HCT116 (cell line): Measurements from ENCODE around the gene RAI1. TPM values are rescaled to one million over a fixed set of nuclear protein-coding genes. Genes with fewer than 3 reads are reported as not detected.

ENCODE experiments used
- ATAC-seq: fragments of 200-7000 bp; cut with Tn5 transposase; 2 replicates; pipeline ENCODE4 v1.9.1; 2020; ENCODE audit warnings: mild to moderate bottlenecking, moderate library complexity
- BruUV-seq: library from RNA; stranded (reverse); fragments of 400-500 nt; replicated peaks from 2 replicates; lab custom pipeline; 2021; lab: Mats Ljungman, UMichigan
- CTCF ChIA-PET: fragments of 300-600 bp; sonication (Branson Sonifier 250); formaldehyde crosslinking; loops from one replicate; lab custom pipeline; 2021; ENCODE audit warnings: antibody characterized with exemption; lab: Charles Lee
- POLR2A ChIA-PET: fragments of 300-600, 350-600 bp; sonication (Branson Sonifier 250); formaldehyde crosslinking; loops from one replicate; lab custom pipeline; 2021; ENCODE audit warnings: antibody characterized with exemption; lab: Charles Lee
- RAD21 ChIA-PET, 2 experiments: fragments of 300-600 bp; sonication (Branson Sonifier 250); formaldehyde crosslinking; loops; one replicate each; lab custom pipeline; 2023; ENCODE audit warnings: low total read pairs in 2 of 2; ENCODE audit not compliant: uncharacterized antibody in 2 of 2, unreplicated experiment in 2 of 2, low non-redundant PET in 1 of 2; lab: Charles Lee
- DNase-seq: peaks from one replicate; pipeline ENCODE4 v3.0.0-alpha.2; 2010; ENCODE audit warnings: low read depth, low spot score
- H2AFZ ChIP-seq: fragments of 200-600 bp; shearing (Covaris generic), sonication (generic); 2 replicates; pipeline ENCODE4 v1.6.1; 2017; ENCODE audit warnings: low read depth, mixed run types, mixed read lengths, antibody characterized with exemption, low read length; ENCODE audit not compliant: poor library complexity, severe bottlenecking
- H3K27ac ChIP-seq: 2 replicates; pipeline ENCODE4 v1.5.1; 2012; ENCODE audit warnings: low read depth, low read length
- H3K27me3 ChIP-seq: fragments of 200-600 bp; sonication (generic); 2 replicates; pipeline ENCODE4 v1.6.1; 2016; ENCODE audit warnings: mixed run types, low read length, mixed read lengths; ENCODE audit not compliant: insufficient read depth
- H3K36me3 ChIP-seq, 2 experiments: fragments of 200-500 bp in 1 of 2; fragments of 200-600 bp in 1 of 2; sonication (Bioruptor generic) in 1 of 2; sonication (generic) in 1 of 2; 2 replicates each; pipeline versions ENCODE4 v1.5.1 to v1.6.1; 2014 to 2016; ENCODE audit warnings: low read length in 2 of 2, inconsistent platforms in 1 of 2, mixed read lengths in 1 of 2, mixed run types in 1 of 2; ENCODE audit not compliant: insufficient read depth in 2 of 2, control insufficient read depth in 1 of 2
- H3K4me1 ChIP-seq, 2 experiments: fragments of 200-600 bp in 1 of 2; sonication (generic) in 1 of 2; 2 replicates each; pipeline versions ENCODE4 v1.5.1 to v1.6.1; 2012 to 2017; ENCODE audit warnings: low read length in 2 of 2, inconsistent platforms in 1 of 2, mild to moderate bottlenecking in 1 of 2, mixed read lengths in 1 of 2, mixed run types in 1 of 2, moderate library complexity in 1 of 2; ENCODE audit not compliant: insufficient read depth in 2 of 2, control insufficient read depth in 1 of 2
- H3K4me2 ChIP-seq: fragments of 200-600 bp; sonication (generic); 2 replicates; pipeline ENCODE4 v1.6.1; 2017; ENCODE audit warnings: mixed run types, low read length, mixed read lengths
- H3K4me3 ChIP-seq, 2 experiments: fragments of 200-600 bp in 1 of 2; sonication (generic) in 1 of 2; replicated peaks in 1 of 2; 2 replicates each; pipeline ENCODE4 v1.5.1; 2011 to 2016; ENCODE audit warnings: low read length in 2 of 2, control low read depth in 1 of 2, low read depth in 1 of 2, mild to moderate bottlenecking in 1 of 2, mixed read lengths in 1 of 2, mixed run types in 1 of 2
- H3K79me2 ChIP-seq: fragments of 200-600 bp; sonication (generic); 2 replicates; pipeline ENCODE4 v1.6.1; 2017; ENCODE audit warnings: mild to moderate bottlenecking, mixed run types, low read length, moderate library complexity, mixed read lengths; ENCODE audit not compliant: insufficient read depth
- H3K9ac ChIP-seq: fragments of 200-600 bp; sonication (generic); 2 replicates; pipeline ENCODE4 v1.6.1; 2016; ENCODE audit warnings: low read length, mixed read lengths
- H3K9me2 ChIP-seq: fragments of 200-600 bp; sonication (generic), shearing (Covaris generic); 2 replicates; pipeline ENCODE4 v1.6.1; 2017; ENCODE audit warnings: mixed run types, mild to moderate bottlenecking, moderate library complexity; ENCODE audit not compliant: insufficient read depth
- H3K9me3 ChIP-seq, 2 experiments: fragments of 200-500 bp in 1 of 2; fragments of 200-600 bp in 1 of 2; sonication (Bioruptor generic) in 1 of 2; sonication (generic) in 1 of 2; 2 replicates each; pipeline ENCODE4 v1.6.1; 2014 to 2017; ENCODE audit warnings: low read length in 2 of 2, mixed read lengths in 2 of 2, inconsistent platforms in 1 of 2, low read depth in 1 of 2, mild to moderate bottlenecking in 1 of 2, mixed run types in 1 of 2, moderate library complexity in 1 of 2; ENCODE audit not compliant: control insufficient read depth in 1 of 2, insufficient read depth in 1 of 2
- H4K20me1 ChIP-seq: fragments of 200-600 bp; sonication (generic), shearing (Covaris generic); 2 replicates; pipeline ENCODE4 v1.6.1; 2017; ENCODE audit warnings: mixed run types, mild to moderate bottlenecking, moderate library complexity; ENCODE audit not compliant: insufficient read depth
- ATF3 ChIP-seq: IDR thresholded peaks from 2 replicates; pipeline ENCODE4 v1.6.1; 2012
- CBX3 ChIP-seq: IDR thresholded peaks from 2 replicates; pipeline ENCODE4 v1.6.1; 2012; ENCODE audit warnings: low read depth
- EZH2 ChIP-seq: fragments of 200-600 bp; sonication (generic); IDR thresholded peaks from 2 replicates; pipeline ENCODE4 v1.6.1; 2017; ENCODE audit warnings: antibody characterized with exemption, mixed run types
- JUND ChIP-seq: IDR thresholded peaks from 2 replicates; pipeline ENCODE4 v1.6.1; 2012
- POLR2AphosphoS5 ChIP-seq: IDR thresholded peaks from 2 replicates; pipeline ENCODE4 v1.6.1; 2011; ENCODE audit warnings: mild to moderate bottlenecking, low read depth, low read length, moderate library complexity
- REST ChIP-seq: IDR thresholded peaks from 2 replicates; pipeline ENCODE4 v1.6.1; 2012; ENCODE audit warnings: low read depth
- SP1 ChIP-seq: IDR thresholded peaks from 2 replicates; pipeline ENCODE4 v1.6.1; 2012; ENCODE audit warnings: low read depth
- ZBTB33 ChIP-seq: IDR thresholded peaks from 2 replicates; pipeline ENCODE4 v1.6.1; 2011; ENCODE audit warnings: mild to moderate bottlenecking, low read length, moderate library complexity; ENCODE audit not compliant: insufficient replicate concordance; ENCODE audit errors: extremely low read depth
- intact Hi-C: fragments of 100-400 bp; cut with micrococcal nuclease; formaldehyde crosslinking; loops from 2 replicates; pipeline ENCODE4 v1.10.0; 2022
- total RNA-seq: library from RNA; stranded (reverse); gene quantifications from one replicate; pipeline ENCODE4 v1.2.1, GENCODE V29; 2021; ENCODE audit not compliant: unreplicated experiment

RAI1 gene
- total RNA-seq, 1 experiment from 2014 or later: 38.5 TPM

- Histone ChIP-seq H2AFZ (no peak overlapping the region), H3K79me2 (peaks cover 13% of the 10 kb centered on the region; the same call in 1 of the 2 replicates), H4K20me1 (no peaks in the 10 kb centered on the region), H3K9ac (no peak overlapping the region), H3K36me3 (peaks cover 13 to 45% of the 10 kb centered on the region in 2 experiments), H3K4me2 (peak overlapping the region; percentile 5; the same call in 1 of the 2 replicates), H3K9me2 (no peaks in the 10 kb centered on the region), H3K27me3 (no peaks in the 10 kb centered on the region), H3K4me3 (no peak overlapping the region), H3K9me3 (no peaks in the 10 kb centered on the region), H3K4me1 (peaks cover 8 to 29% of the 10 kb centered on the region in 2 experiments; a peak in 3 of 4 replicates), H3K27ac (peak overlapping the region; percentile 54)
- peak; percentile 7 for ATAC-seq
- POLR2A ChIA-PET: interaction anchor here (0.7 to 1.2 kb wide), 2 partner anchors 9 to 24 kb away, joined by 3 to 6 read pairs; no protein-coding TSS in a partner anchor
- no TSS peak for BruUV-seq
- intact Hi-C loops: loop anchor here (1.0 to 5.0 kb wide), 3 partner anchors 49 to 221 kb away; no protein-coding TSS in a partner anchor
- 0 out of 2 replicates have a peak, but pooled peaks have one; percentile 10 for TF ChIP-seq JUND
- TF ChIP-seq SP1: no peak
- TF ChIP-seq POLR2AphosphoS5: peak; percentile 9; the same call in 1 of the 2 replicates
- DNase-seq: no peak
- RAD21 ChIA-PET: interaction anchor here in 1 of 2 experiments (0.7 to 1.0 kb wide), 2 partner anchors 29 to 107 kb away, joined by 3 read pairs; no protein-coding TSS in a partner anchor
- CTCF ChIA-PET: interaction anchor here (0.7 to 1.7 kb wide), 8 partner anchors 9 to 222 kb away, joined by 3 to 4 read pairs (median 3); no protein-coding TSS in a partner anchor
These were observed 130.3 kb downstream of the RAI1 start for GRCh38 chr17:17811381-17812210.

GRCh38 chr17:17812211-17813054 lies 131.2 kb downstream of the RAI1 start:
- Histone ChIP-seq H3K9me2 (no peaks in the 10 kb centered on the region), H3K9me3 (no peaks in the 10 kb centered on the region), H3K4me2 (peak overlapping the region; percentile 5; the same call in 1 of the 2 replicates), H3K4me3 (no peak overlapping the region), H3K4me1 (peaks cover 8 to 28% of the 10 kb centered on the region in 2 experiments; a peak in 3 of 4 replicates), H3K9ac (no peak overlapping the region), H3K36me3 (peaks cover 14 to 53% of the 10 kb centered on the region in 2 experiments), H2AFZ (no peak overlapping the region), H3K27ac (peak overlapping the region; percentile 54), H4K20me1 (no peaks in the 10 kb centered on the region), H3K79me2 (peaks cover 15% of the 10 kb centered on the region; the same call in 1 of the 2 replicates), H3K27me3 (no peaks in the 10 kb centered on the region)
- ATAC-seq: peak; percentile 46
- POLR2A ChIA-PET: interaction anchor here (0.7 to 1.7 kb wide), 4 partner anchors 8 to 106 kb away, joined by 3 to 6 read pairs (median 4); no protein-coding TSS in a partner anchor
- BruUV-seq: TSS peak; percentile 25
- RAD21 ChIA-PET: interaction anchor here in 1 of 2 experiments (0.7 to 1.0 kb wide), 2 partner anchors 28 to 107 kb away, joined by 3 read pairs; no protein-coding TSS in a partner anchor
- intact Hi-C loops: loop anchor here (1.0 to 5.0 kb wide), 3 partner anchors 48 to 220 kb away; no protein-coding TSS in a partner anchor
- CTCF ChIA-PET: interaction anchor here (0.8 to 1.7 kb wide), 6 partner anchors 8 to 107 kb away, joined by 3 to 4 read pairs (median 3); no protein-coding TSS in a partner anchor
- DNase-seq: no peak
- no peak for TF ChIP-seq ZBTB33
- no peak for TF ChIP-seq ATF3
- no peak for TF ChIP-seq EZH2
- no peak for TF ChIP-seq REST
- TF ChIP-seq CBX3: no peak
